ENCODE data around the gene ZFP36L1.

DNA sequence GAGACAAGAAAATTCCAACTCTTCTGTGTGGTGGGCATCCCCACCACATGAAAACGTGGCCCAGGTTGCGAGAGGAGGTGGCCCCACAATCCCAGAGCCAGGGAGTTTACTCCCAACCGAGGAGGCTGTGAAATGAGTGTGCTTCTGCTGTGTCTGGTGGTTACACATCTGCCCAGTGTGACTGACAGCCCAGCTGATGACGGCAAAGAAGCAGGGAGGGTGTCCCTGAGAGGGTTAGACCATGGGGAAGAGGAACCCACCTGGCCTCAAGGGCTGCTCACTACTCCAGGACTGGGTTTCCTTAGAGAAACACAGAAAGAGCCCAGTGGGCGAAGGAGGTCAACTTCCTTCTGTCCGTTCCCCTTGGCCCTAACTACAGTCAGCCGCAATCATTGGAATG, 24.6 kb downstream of the ZFP36L1 start:
- TF ChIP-seq POLR2A (IDR thresholded peaks at IDR 0.05) = no peak
- TF ChIP-seq, protein P1, sequence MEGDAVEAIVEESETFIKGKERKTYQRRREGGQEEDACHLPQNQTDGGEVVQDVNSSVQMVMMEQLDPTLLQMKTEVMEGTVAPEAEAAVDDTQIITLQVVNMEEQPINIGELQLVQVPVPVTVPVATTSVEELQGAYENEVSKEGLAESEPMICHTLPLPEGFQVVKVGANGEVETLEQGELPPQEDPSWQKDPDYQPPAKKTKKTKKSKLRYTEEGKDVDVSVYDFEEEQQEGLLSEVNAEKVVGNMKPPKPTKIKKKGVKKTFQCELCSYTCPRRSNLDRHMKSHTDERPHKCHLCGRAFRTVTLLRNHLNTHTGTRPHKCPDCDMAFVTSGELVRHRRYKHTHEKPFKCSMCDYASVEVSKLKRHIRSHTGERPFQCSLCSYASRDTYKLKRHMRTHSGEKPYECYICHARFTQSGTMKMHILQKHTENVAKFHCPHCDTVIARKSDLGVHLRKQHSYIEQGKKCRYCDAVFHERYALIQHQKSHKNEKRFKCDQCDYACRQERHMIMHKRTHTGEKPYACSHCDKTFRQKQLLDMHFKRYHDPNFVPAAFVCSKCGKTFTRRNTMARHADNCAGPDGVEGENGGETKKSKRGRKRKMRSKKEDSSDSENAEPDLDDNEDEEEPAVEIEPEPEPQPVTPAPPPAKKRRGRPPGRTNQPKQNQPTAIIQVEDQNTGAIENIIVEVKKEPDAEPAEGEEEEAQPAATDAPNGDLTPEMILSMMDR (IDR thresholded peaks at IDR 0.05 in 8 of 11, conservative IDR thresholded peaks at IDR 0.05 in 3 of 11) = no peak

Data from spleen (tissue), 7 donors.